Measurements from ENCODE around the gene MECR. TPM values are rescaled to one million over a fixed set of nuclear protein-coding genes. Genes with fewer than 3 reads are reported as not detected.

MECR gene
- polyA plus RNA-seq, 1 donor, result 29.1 TPM

DNA sequence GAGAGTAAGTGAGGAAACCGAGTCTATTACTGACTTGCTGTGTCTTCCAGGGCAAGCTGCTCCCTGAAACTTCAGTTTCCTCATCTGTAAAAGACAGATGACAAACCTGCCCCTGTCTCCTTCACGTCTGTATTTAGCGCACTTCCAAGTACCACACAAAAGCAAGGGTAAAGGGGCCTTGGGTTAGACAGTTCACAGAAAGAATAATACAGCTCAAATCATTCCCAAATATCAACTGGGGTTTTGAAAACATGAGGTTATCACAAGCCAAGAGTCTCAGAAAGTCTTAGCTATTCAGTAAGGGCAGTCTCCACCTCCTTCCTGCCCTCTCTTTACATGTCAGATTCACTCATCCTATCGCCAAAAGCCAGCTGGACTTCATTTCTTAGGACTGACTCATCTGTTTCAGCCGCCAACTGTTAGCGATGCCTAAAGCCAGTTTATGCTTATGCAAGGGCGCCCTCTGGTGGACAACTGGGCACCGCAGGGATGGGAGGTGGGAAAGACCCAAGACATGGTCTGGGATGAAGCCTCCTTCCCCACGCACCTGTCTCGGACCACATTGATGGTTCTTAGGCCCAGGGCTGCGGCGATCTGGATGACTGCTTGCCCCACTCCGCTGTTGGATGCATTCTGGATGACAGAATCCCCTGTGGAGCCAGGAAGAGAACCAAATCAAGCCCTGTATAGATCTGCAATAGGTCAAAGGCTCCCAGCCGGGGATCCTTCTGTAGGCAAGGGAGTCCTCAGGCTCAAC, 28.0 kb downstream of the MECR start:
- DNase-seq, result peak; percentile 93

DNA sequence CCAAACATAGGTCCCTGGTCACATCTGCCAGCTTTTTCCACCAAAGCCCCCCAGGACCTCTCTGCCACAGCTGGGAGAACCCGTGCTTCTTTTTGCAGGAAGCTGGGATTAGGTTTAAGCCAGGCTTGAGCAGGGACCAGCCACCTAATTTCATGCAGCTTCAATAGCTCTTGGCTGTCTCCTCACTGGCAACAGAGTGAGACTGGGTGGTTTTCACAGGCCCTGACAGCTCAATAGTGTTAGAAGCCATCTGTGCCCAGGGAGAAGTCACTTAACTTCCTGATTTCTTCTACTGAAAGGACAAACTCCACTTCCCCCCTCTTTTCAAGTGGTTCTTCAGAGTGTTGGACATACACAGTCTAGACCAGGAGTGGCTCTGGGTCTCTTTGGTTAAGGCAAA, 28.7 kb downstream of the MECR start:
- no peak for DNase-seq

DNA sequence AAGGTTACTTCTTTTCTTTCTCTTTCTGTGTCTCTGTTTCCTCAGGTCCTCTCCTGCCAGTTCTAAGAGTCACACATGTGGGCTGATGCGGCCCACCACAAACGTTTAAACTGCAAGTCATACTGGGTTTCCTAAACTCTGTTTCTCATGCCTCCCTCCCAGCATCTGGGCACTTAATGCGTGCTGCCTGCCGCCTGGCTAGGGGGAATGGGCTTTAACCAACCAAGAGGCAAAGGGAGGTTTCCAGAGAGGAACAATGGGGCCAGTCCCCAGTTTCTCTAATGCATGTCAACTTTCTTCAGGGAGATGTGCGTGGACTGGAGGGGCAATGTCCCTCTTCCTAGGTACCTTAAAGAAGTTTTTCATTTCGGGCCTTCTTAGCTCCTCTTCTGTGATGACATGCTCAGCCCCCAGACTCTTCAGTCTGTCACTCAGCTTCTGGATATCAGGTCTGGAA, 29.1 kb downstream of the MECR start:
- no peak for DNase-seq

DNA sequence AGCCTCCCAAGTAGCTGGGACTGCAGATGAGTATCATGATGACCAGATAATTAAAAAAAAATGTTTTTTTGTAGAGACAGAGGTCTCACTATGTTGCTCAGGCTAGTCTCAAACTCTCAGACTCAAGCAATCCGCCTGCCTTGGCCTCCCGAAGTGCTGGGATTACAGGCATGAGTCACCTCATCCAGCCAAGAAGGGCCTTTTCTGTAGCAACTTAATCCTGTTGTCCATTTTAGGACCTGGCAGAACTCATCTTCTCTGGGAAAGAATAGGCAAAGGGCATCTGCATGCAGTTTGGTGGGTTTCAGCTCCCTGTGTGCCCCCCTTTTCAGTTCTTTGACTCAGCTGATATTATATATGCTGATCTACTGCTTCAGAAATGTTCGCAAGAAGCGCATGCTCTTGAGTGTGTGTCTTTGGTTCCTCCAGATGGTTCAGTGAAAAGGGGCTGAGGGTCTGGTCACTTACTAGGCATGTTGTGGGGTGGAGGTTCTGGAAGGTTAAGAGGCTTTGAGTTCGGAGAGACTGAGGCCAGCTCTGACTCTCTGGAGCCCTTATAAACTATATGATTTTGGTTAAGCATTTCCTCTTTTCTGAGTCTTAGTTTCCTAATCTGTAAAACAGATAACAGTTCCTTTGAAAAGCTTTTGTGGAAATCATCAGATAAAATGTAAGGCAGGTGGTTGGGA, 29.7 kb downstream of the MECR start:
- no peak for DNase-seq

DNA sequence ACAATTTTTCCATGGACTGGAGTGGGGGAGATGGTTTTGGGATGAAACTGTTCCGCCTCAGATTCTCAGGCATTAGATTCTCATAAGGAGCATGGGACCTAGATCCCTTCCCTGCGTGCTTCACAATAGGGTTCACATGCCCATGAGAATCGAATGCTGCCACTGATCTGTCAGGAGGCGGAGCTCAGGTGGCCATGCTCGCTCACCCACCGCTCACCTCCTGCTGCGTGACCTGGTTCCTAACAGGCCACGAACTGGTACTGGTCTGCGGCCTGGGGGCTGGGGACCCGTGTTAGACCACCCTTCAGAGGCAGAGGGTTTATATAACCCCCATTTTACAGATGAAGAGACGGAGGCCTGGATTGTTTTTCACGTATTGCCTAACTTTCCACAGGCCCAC, 32.7 kb downstream of the MECR start:
- no peak for DNase-seq

DNA sequence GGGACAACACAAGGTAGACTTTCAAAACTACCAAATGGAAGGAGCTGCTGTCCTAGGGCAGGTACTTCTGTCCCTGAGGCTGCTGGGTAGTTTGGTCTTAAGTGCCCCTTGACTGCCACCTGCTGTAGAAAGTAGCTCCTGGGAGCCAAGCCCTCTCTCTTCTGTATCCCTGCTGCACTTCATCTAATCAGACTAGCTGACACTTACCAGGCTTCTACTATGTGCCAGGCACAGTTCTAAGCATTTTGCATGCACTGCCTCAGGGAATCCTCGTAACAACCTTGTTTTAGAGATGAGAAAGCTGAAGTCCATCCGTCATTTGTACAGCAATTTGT, 33.2 kb downstream of the MECR start:
- DNase-seq, result no peak

DNA sequence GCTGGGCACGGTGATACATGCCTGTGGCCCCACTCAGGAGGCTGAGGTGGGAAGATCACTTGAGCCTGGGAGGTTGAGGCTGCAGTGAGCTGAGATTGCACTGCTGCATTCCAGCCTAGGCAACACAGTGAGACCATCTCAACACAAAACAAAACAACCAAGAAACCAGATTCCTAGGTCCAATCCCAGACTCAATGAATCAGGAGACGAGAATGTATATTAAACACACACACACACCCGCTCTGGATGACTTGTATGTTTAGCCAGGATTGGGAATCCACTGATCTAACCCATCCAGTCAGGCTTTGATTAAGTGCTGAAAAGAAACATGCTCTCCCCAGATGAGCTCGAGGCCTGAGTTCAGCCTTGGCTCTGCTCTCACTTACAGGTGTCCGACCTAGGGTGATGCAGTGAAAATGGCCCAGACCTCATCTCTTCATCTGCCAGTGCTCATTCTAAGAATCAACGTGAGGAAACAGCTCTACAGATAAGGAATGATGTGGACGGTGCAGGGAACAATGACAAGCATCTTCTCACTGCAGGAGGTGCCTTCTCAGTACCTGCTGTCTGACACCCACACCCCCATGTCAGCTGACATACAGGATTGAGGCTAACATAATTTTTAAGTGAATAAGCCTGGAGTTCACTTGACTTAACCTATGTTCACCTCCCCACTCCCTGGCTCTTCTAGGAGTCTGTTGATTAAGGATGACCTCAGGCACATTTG, 33.7 kb downstream of the MECR start:
- DNase-seq, result no peak

DNA sequence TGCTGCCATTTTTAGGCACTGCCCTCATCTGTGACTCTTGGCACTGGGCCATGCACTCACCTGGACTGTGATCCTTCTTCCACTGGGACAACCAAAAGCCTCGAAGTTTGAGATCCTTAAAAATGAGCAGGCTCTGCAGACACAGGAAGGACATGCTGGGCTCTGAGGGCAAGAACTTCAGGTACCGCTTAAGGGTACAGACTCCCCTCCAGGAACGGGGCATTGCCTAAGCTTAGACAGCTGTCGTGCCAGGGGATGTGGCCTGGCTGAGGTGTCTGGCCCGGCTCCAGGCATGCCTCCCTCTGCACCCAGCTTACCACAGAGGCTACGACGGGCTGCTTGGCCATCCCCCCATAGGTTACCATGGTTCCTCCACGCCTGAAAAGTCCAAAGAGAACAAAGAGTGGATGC, 34.8 kb downstream of the MECR start:
- no peak for DNase-seq

DNA sequence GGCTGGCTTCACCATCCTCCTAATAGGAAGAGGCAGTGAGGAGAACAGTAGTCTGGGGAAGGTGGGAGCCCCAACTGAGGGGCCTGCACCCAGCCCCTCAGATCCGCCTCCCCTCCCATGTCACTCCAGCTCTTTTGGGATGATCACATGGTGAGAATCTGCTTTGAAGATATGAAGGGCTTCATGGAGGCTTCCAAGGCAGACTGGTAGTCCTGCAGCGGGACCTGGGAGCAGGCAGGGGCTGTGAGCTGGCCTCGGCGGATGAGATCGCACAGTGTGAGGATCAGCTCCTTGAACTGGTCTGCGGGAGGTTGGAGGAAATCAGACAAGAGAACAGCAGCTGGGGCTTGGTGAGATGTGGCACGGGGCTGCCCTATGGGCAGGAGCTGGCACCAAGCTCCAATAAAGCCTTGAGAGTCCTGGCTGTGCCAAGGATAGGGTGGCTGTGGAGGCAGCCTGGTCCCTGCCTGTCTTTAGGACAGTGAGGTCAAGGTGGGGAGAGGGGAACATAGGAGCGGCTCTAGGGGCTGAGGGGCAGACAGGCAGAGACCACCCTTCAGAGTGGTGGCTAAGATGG, 36.8 kb downstream of the MECR start:
- DNase-seq, result no peak

DNA sequence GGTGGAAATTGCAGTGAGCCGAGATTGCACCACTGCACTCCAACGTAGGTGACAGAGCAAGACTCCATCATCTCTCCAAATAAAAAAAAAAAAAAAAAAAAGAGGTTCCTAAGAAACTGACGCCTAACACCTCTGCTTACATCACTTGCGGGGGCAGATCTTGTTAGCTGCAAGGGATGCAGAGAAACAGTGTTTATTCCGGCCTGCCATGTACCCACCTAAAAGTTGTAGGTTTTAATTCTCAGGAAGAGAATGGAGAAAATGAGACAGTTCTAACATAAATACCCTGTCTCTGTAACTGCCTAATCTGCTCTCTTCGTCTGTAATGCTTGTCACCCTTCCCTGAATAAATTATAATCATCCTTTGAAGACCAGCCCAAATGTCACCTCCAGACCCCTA, 40.0 kb downstream of the MECR start:
- DNase-seq, result no peak

DNA sequence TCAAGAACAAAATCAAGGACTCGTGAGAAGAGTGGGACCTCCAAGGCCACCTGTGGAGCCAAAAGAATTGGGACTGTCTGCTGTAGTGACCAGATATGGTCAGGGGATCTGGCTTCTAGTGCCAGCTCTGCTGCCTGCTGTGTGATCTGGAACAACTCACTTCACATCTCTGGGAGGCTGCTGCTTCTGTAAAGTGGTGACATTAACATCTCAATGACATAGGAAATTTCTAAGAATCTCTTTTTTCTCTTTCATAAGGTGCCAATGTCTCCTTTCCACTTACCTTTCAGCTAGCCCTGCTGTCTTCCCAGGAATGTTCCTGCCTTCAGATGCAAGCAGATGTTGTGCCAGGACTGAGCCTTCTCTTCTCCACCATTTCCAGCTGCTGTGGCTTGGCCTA, 44.0 kb downstream of the MECR start:
- DNase-seq, result no peak

DNA sequence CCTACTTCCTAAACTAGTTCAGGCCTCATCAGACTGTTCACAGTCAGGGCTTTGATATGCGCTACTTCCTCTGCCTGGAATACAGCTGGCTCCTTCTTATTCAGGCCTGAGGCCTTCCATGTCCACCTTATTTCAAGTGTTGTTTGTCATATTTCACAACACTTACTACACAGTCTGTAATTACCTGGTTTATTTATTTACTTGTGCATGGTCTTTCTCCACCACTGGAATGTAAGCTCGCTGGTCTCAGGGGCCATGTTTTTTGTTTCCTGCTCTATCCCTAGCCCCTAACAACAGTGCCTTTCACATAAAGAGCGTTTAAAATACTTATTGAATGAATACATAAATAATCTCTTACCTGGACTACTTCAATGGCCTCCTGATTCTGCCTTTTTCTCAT, 44.5 kb downstream of the MECR start:
- DNase-seq, result no peak

DNA sequence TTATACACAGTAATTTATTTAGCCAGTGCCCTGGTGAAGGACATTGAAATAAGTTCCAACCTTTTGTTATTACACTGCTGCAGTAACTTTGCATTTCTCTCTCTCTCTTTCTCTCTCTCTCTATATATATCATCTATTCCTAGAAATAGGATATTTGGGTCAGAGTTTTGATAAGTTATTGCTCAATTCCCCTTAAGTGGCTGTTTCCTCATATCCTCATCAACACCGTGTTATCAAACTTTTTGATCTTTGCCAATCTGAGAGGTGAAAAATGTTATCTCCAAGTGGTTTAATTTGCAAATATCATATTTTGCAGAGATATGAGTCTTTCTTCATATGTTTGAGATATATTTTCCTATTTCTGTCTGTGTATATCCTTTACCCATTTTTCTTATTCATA, 47.4 kb downstream of the MECR start:
- DNase-seq, result no peak

DNA sequence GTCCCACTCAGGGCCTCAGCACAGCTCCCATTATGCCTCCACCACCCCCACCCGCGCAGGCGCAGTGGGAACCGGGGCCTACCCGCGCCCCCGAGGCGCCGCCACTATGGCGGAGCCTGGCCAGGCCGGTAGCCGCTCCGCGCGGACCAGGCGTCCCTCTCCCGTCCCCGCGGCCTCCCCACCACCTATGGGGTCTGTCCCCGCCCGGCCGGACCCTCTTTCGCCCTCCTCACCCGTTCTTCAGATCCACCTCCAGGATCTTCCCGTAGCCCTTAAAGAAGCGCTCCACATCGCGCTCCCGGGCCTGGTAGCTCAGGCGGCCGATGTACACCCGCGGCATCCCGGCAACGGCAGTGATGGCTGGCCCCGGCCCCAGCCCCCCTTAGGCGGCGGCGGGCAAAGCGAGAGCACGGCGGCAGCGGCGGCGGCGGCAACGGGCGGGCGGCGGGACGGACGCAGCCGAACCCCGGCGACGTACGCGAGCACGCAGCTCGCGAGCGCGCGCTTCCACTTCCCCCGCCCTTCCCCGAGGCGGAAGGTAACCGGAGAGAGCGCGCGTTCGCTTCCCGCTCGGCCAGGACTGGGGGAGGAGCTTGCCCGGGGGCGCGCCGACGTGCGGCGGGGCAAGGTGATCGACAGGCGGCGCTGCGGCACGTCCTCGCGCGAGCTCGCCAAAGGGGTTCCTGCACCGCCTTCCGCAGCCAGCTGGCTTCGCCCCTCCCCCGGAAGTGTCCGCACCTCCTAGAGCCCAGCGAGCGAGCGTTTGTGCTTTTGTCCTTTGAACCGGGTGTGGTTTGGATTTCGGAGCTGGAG, 49.1 kb downstream of the MECR start, which contains the start of gene SRSF4:
TSS of gene SRSF4 (minus strand) at position 488 of the 813 bp plus-strand sequence. CDS start at position 340, 148 bp downstream.
- peak; percentile 98 for DNase-seq

DNA sequence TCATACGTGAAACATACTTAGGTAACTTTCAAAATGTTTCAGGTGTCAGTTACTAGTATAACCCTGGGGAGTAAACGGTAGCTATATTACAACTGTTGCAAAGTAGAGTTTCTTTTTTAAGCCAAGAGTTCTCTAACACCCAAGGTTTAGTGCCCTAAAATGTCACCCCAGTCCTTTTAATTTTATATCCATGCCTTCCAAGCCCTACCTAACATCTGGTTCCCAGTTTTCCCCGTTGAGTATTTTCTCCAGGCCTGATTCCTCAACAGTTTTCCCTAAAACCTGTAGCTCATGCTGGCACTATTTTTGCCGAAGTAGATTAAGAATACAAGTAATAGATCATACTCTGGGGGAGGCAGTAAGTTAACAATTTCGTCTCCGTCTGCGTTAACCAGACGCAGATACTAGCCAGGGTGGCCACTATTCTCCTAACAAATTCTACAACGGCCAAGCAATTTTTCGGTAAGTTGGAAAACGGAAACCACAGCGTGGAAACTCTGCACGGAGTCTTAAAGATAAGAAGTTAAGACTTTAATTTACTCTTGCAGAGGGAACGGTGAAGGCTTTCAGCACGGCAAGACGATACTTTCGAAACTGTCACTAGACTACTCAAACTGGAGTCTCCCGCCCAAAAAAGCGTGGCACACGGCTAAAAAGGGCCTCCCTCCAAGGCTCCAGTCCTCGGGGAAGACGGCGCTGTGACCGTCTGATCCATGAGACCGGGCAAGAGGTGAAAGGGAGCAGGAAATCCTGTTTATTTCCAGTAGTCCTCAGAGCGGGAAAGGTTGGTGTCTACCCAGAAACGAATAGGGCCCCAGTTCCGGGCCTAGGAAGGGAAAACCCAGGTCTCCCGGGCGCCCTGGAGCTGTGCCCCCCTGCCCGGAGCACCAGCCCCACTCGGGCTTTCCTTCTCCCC, 50.0 kb downstream of the MECR start:
- no peak for DNase-seq

DNA sequence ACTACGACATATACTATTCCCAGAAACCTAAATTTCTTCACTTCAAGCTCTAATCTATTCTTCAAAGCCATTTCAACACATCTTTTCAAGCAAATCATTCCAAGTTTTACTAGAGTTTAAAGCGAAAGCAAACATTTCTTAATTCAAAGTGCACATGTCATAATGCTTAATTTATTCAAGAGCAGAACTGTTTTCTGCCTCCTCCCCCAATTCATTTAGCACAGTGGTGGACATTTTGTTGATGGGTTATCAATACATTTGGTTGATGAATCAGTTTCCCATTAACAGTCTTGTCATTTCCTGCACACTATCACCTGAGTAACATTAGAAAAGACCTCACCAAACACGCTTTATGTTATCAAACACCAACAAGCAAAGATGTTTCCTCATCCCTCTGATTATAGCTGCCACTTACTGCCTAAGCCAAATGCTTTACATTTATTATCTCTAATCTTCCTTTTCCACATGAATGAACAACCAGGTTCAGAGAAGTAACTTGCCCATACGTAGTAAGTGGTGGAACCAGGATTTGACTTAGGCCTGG, 51.0 kb downstream of the MECR start:
- DNase-seq, result no peak

DNA sequence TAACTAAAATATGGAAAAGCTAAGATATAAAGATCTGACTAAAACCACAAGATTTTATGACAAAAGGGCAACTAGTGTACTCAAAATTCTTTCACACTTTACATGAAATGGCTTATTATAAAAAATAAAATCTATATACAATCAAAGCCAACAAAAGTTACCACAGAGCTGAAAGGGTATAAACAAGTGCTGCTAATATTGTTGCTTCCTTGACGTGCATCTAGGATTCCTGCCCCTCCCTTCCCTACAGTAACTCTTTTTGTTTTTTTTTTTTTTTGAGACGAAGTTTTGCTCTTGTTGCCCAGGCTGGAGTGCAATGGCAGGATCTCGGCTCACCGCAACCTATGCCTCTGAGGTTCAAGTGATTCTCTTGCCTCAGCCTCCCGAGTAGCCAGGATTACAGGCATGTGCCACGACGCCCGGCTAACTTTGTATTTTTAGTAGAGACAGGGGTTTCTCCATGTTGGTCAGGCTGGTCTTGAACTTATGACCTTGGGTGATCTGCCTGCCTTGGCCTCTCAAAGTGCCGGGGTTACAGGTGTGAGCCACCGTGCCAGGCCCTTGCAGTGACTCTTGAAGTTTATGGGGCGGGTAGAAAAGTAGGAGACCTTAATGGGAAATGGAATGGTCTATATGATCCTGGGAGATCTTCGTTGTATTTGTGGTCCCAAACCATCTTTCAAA, 53.6 kb downstream of the MECR start:
- DNase-seq, result no peak

DNA sequence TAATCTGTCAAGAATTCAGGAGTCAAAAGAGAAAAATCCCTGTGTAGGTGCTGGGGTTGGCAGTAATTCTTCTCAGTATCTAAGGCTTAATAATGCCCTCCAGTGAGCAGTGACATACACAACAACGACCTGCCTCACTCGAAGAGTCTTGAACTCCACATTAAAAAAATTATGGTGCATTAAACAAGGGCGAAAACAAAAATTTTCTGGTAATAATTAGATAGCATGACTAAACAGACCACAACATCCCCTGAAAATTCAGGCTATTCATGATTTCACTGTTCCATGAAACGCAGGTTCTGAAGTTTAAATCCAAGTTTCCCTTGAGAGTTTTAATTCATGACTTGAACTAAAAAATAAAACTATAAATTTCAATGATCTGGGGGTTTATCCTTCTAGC, 54.2 kb downstream of the MECR start:
- DNase-seq, result no peak

DNA sequence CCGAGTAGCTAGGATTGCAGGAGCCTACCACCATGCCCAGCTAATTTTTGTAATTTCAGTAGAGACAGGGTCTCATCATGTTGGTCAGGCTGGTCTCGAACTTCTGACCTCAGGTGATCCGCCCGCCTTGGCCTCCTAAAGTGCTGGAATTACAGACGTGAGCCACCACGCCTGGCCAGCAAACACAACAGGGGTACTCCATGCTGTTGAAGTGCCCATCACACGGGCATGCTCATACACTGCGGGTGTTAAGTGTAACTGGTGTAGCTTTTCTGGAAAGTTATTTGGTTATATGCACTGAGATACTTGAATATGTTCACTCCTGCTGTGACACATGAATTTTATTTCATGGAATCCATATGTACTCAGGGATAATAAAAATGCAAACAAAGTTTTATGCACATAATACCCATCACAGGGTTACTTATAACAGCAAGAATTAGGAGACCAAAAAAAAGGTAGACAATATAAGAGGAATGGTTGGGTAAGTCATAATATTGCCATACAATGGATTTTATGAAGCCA, 58.3 kb downstream of the MECR start:
- no peak for DNase-seq

DNA sequence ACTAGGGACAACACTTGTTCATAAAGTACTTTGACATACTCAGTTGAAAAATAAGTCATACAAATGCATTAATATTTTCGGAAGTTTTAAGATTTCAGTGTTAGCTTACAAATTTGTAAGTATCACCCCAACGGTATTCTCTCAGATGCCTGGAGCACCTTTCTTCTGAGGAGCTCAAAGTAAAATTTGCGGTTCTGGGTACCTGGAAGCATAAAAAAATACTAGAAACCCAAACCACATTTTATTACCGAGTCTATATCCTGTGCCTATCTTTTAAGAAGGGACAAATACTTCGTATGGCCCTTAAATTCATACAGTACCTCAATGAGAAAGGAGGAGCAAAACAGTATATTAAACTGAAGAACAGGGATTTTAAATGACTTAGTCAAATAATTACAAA, 59.2 kb downstream of the MECR start:
- no peak for DNase-seq

Measured in left kidney (tissue), 2 donors.